GM12874 (cell line): Measurements from ENCODE around the gene SSU72.

ENCODE experiments used
- TF ChIP-seq, protein P1 (sequence below): IDR thresholded peaks from 2 replicates; pipeline ENCODE4 v1.5.1; 2011; ENCODE audit warnings: low read depth, mild to moderate bottlenecking, control low read depth, low read length, moderate library complexity; ENCODE audit not compliant: insufficient read depth

The SSU72 gene

DNA sequence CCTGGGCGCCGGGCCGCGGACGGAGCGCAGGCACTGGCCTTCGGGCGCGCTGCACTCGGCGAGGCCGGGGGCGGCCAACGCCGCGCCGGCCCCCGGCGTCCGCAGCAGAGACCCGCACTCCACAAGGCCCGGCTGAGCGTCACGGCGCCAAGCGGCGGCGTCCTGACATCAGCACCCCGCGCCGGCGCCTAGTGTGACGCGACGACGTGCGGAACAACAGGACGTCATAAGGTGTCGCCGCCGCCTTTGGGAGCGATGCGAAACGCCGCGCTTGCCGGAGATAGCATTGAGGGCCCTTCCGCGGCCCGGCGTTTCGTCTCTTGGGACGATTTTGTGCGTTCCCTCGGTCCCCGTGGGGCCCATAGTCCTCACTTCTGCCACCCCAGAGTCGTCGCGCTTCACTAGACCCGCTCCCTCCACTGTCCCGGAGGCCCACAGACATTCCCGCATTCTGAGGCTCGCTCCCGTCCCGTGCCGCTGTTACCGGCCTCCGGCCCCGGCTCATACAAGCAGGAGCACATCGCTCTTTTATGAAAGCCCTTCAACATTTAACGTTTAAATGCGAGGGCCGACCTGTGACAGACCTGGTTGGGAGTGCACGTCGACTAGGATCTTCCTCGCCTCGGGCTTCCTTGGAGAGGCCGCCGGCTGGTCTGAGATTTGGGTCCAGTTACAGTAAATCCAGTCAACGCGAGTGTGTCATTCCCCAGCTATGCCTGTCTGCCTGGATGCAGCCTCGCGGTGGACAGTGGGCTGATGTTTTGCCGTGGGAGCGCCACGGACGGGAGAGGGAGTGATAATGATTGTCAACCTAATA lies at the start of gene SSU72:
TSS of gene SSU72 (minus strand) at position 143 of the 817 bp plus-strand sequence. CDS start 306 bp downstream, outside the sequence.
- TF ChIP-seq, protein P1, sequence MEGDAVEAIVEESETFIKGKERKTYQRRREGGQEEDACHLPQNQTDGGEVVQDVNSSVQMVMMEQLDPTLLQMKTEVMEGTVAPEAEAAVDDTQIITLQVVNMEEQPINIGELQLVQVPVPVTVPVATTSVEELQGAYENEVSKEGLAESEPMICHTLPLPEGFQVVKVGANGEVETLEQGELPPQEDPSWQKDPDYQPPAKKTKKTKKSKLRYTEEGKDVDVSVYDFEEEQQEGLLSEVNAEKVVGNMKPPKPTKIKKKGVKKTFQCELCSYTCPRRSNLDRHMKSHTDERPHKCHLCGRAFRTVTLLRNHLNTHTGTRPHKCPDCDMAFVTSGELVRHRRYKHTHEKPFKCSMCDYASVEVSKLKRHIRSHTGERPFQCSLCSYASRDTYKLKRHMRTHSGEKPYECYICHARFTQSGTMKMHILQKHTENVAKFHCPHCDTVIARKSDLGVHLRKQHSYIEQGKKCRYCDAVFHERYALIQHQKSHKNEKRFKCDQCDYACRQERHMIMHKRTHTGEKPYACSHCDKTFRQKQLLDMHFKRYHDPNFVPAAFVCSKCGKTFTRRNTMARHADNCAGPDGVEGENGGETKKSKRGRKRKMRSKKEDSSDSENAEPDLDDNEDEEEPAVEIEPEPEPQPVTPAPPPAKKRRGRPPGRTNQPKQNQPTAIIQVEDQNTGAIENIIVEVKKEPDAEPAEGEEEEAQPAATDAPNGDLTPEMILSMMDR: no peak

DNA sequence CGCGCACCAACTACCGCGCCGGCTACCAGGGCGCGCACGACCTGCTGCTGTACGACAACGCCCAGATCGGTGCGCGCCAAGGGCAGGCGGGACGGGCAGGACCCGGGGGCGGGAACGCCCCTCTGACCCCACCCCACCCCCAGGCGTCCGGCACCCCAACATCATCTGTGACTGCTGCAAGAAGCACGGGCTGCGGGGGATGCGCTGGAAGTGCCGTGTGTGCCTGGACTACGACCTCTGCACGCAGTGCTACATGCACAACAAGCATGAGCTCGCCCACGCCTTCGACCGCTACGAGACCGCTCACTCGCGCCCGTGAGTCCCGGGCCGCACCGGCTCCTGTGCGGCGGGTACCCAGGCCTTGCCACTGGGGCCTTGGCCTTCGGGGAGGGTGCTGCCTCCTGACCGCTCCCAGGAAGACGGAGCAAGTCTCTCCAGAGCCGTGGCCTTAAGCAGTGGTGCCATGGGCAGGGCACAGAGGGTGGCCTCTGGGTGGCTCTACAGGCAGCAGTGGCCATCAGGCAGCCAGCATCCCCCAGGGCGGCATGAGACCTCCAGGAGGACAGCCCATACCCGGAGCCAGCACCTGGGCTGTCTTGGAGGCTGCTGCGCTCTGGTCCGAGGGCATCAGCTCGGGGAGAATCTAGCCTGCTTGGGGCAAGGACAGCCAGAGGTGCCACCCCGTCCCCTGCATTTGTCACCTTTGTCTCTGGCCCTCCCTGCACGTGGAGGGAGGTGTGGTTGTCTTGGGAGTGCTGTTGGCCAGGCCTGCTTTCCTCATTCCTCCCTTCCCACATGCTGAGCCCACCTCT lies 49.2 kb upstream of the SSU72 start:
- TF ChIP-seq, protein P1: no peak

DNA sequence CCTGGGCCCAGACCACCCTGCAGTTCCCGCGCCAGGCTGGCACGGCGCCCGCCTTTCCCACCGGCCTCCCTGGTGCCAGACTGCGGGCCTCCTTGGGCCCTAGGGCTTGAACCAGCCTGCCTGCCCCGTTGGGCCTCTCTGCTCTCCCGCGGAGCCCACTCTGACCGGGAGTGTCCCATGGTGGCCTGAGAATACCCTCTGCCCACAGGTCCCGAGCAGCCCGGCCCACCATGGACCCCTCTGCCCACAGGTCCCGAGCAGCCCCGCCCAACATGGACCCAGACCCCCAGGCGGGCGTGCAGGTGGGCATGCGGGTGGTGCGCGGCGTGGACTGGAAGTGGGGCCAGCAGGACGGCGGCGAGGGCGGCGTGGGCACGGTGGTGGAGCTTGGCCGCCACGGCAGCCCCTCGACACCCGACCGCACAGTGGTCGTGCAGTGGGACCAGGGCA lies 48.5 kb upstream of the SSU72 start:
- TF ChIP-seq, protein P1: no peak

DNA sequence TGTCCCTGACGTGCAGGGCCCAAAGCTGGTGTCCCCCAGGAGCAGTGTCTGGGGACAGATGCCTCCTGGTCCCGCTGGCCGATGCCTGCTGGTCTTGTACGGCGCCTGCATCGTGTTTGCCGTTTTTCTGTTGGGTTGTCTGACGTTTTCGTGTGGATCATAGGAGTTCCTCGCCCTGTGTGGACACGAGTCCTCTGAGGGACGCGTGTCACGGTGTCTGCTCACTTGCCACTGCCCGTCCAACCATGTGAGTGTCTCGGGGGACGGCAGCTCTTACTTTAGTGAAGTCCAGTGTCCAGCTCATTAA lies 48.1 kb upstream of the SSU72 start:
- TF ChIP-seq, protein P1: no peak

DNA sequence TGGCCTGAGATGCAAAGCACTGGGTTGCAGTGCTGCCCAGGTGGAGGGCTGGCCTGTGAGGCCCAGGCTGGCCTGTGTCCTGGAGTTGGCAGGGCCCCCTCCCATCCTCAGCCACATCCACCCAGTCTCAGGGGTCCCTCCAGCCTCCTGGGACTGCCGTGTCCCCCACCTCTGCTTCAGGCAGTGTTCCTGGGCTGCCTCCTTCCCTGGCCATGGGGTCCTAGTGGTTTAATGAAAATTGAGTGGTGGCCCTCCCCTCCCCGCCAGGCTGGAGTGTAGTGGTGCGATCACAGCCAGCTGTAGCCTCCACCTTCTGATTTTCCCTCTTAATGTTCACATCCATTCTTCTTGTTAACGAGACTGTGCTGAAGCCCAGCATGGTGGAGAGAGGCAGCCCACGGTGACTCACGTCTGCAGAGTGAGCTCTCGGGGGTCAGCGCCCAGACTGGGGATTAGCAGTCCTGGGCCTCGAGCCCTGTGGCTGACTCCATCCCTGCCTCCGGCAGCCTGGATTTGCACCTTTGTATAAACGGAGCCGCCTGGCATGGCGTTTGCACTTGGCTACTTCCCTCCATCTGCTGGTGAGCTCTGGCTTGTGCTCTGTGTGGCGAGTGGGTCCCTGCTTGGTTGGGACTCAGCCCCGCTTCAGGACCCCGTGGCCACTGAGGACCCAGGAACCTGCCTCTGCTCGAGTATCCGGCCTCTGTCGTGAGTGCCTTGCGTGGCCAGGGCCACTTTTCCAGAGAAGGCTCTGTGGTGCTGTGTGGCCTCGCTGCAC lies 47.5 kb upstream of the SSU72 start:
- TF ChIP-seq, protein P1: no peak

DNA sequence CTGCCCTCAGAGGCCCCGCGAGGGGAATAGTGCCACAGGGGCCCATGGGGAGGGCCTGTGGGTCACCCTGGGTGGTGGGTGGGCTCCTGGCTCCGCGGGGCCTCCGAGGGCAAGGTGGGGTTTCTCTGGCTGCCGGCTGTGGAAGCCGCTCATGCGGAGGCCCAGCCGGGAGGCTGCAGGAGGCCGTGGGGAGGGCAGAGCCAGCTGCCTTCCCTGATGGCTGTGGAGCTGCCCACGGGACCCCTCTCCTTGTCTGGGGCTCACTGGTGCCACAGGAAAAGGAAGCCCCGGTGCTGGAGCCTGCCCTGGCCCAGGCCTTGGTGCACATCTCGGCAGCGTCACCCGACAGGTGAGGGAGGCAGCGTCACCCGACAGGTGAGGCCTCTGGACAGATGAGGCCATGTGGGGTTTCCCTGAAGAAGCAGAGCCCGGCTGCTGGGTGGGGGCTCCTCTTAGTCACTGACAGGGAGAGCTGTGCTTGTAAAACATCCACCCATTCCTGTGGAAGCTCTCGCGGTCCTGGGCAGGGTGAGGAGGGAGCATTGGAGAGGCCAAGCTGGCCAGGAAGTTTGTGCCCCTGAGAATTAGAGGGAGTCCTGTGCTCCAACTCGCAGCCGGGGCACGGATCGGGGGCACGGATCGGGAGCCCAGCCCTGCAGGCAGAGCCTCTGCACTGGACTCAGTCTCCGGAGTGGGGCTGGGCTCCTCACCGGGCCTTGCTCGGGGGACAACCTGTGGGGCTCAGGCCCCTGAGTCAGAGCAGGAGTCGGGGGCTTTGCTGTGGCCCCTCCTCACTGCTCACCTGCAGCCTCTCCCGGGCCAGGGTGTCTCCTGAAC lies 46.7 kb upstream of the SSU72 start:
- TF ChIP-seq, protein P1: no peak
